Gastroesophageal sphincter (tissue), 3 donors: Measurements from ENCODE around the gene NRF1.

ENCODE experiments used
- EP300 ChIP-seq: sonication (generic); formaldehyde crosslinking; IDR thresholded peaks from one replicate; pipeline ENCODE4 v1.6.1; 2017; ENCODE audit warnings: antibody characterized with exemption, mild to moderate bottlenecking
- POLR2A ChIP-seq, 2 donors: fragments of 450-650 bp; IDR thresholded peaks; one replicate each; pipeline ENCODE4 v1.6.1; 2017; ENCODE audit warnings: antibody characterized with exemption in 2 of 2, mild to moderate bottlenecking in 2 of 2, moderate library complexity in 1 of 2
- POLR2AphosphoS5 ChIP-seq: sonication (generic); formaldehyde crosslinking; IDR thresholded peaks from one replicate; pipeline ENCODE4 v1.6.1; 2017; ENCODE audit warnings: antibody characterized with exemption
- TF ChIP-seq, protein P1 (sequence below), 4 experiments: fragments of 200-600 bp in 2 of 4; fragments of 450-650 bp in 2 of 4; sonication (generic) in 1 of 4; IDR thresholded peaks; one replicate each; pipeline ENCODE4 v1.5.1; 2017 to 2019; ENCODE audit warnings: antibody characterized with exemption in 4 of 4, mild to moderate bottlenecking in 2 of 4, moderate library complexity in 2 of 4

DNA sequence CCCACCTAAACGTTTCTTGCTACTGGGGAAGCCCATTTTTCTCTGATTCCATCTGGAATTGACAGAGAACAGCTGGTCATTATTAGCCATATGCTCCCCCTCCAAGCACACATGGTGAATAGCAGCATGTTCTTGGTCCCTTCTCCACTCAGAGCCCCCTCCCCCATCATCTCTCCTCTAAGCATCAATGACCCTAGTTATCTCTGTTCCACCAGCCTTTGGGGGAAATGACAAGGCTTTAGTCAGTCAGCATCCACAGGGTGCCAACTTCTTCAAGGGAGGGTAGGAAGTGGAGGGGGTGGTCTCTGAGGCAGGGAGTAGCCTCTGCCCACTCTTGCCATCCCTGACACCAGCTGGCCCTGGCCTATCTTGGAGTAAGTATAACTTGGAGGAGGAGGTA, 178.1 kb downstream of the NRF1 start:
- TF ChIP-seq POLR2A (IDR thresholded peaks at IDR 0.05): no peak
- TF ChIP-seq, protein P1, sequence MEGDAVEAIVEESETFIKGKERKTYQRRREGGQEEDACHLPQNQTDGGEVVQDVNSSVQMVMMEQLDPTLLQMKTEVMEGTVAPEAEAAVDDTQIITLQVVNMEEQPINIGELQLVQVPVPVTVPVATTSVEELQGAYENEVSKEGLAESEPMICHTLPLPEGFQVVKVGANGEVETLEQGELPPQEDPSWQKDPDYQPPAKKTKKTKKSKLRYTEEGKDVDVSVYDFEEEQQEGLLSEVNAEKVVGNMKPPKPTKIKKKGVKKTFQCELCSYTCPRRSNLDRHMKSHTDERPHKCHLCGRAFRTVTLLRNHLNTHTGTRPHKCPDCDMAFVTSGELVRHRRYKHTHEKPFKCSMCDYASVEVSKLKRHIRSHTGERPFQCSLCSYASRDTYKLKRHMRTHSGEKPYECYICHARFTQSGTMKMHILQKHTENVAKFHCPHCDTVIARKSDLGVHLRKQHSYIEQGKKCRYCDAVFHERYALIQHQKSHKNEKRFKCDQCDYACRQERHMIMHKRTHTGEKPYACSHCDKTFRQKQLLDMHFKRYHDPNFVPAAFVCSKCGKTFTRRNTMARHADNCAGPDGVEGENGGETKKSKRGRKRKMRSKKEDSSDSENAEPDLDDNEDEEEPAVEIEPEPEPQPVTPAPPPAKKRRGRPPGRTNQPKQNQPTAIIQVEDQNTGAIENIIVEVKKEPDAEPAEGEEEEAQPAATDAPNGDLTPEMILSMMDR (IDR thresholded peaks at IDR 0.05): no peak
- TF ChIP-seq POLR2AphosphoS5: no peak
- TF ChIP-seq EP300: no peak
